HG02852 (cell line): ENCODE results near the gene ZCCHC4.

ENCODE experiments used
- ATAC-seq: cut with Tn5 transposase; IDR thresholded peaks from one replicate; pipeline ENCODE4 v1.9.1; 2021; ENCODE audit warnings: mild to moderate bottlenecking, moderate library complexity; ENCODE audit not compliant: unreplicated experiment

ZCCHC4 gene

DNA sequence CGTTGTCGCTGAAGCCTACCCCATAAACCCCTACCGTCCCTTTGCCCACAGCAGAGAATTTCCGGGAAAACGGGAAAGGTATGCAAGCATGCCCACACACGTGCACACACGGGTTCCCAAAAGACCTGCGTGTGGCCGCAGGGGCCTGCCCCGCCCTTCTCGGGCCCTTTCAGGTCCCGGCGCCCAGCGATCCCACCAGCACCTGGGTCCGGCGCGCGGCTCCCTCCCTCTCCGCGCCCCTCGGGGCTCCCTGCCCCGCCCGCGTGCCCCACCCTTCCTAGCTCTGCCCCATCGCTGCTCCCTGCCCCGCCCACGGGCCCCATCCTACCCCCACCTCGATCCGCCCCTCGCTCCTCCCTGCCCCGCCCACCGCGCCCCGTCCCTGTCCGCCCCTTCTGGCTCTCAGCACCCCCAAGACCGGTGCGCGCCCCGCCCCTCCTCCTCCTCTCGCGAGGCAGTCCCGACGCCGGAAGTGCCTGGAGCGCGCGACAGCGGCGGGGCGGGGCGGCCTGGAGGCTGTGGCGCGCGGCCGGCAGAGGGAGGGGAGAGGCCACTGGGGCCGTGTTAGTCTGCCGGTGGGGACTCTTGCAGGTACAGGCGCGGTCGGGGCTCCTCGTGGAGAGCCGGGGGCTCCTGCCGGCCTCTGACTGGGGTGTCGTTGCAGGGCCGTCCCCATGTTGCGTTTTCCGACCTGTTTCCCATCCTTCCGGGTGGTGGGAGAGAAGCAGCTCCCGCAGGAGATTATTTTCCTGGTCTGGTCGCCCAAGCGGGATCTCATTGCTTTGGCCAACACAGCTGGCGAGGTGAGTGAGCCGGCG lies 64.4 kb downstream of the ZCCHC4 start, which contains the start of gene ANAPC4:
Gene ANAPC4, plus strand, starts transcription at position 510 of the 818 bp plus-strand sequence. Its CDS starts 165 bp downstream, at position 675.
- peak; percentile 94 for ATAC-seq

DNA sequence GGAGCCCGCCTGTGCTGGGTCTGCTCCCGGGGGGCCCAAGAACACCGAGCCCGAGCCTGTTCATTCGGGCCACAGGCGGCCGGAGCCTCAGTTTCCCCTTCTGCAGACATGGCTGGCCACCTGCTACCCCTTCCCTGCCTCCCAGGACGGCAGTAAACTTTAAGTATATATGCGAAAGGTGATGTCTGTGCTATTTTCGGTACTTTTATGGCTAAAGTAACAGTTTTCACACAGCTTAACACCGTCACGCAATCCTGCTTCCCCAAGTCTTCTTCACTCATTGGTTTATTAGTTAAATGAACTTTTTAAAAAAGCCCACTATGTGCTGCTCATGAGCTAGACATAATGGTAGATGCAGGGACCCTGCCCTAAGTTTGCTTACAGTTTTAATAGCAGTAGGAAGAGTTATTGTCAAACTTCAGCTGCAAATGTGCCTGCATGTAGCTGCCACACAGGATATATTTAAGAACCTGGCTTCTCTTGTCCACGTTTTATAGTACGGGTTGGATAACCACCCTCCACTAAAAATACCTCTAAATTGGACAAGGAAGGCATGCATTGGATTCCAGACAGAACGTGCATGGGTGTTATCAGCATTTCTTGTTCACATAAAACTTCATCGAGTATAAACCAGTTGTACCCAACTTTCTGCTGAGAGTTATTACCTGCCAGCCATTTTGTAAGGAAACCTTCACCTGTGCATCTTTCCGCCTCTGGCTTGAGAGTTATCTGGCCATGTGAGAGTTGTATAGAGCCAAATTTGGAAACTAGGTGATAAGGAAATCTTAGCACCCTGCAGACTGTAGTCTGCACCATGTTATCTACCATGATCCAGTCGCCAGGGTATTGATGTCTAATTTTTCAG lies 65.2 kb downstream of the ZCCHC4 start:
- ATAC-seq = peak; percentile 14

DNA sequence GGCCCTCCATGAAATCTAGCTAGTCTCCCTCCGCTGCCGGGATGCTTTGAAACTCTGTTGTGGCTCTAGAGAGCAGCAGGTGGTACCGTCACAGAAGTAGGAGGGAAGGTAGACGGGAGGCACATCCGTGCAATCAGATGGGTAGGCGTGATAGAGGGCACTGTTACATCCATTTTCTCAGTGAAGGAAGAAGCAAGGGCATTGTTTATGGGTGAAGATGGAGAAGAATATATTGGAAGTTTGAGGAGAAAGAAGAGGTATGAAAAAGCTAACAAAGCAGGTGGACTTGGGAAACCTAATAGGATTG lies 65.8 kb downstream of the ZCCHC4 start:
- no peak for ATAC-seq

DNA sequence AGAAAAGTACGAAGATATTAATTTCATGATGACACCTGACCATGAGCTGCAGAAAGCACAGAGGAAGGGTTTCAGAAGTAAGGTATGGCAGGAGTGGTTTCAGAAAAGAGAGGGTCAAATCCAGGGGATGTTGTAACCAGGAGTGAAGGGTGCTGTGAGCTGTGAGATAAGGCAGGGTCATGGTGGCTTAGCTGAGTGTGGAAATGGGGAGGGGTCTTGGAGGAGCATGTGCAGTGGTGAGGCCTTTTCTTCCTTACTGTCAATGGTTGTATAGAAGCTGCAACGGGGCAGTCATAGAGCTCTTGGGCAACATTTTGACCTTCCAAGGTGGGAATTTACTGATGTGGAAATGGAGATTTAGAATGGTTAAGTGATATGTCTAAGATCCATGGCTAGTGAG lies 67.0 kb downstream of the ZCCHC4 start:
- ATAC-seq = no peak

DNA sequence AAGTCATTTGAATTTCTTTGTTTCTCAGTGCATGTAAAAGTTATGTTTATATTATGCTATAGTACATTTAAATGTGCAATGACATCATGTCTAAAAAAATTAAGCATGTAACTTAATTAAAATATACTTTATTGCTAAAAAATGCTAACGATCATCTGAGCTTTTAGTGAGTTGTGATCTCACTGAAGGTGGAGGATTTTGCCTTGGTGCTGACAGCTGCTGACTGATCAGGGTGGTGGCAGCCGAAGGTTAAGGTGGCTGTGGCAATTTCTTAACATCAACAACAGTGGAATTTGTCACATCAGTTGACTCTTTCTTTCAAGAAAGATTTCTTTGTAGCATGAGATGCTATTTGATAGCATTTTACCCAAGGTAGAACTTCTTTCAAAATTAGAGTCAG lies 71.1 kb downstream of the ZCCHC4 start:
- no peak for ATAC-seq

DNA sequence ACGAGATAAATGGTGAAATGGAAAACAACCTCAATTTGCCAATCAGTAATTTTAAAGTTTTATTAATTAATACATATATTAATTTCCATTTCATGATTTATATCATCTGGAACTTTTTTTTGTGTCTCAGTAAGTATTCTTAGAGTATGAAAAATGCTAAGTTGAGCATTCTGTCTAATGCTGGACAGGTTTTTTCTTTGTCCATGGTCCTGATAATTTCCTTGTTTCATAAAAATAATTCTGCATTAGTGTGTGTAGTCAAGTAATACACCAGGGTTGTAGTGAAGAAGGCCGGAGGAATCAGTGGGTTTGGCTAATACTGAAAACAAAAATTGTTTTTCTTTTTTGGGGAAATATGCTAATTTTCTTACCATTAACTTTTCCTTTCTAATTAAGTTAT lies 74.4 kb downstream of the ZCCHC4 start:
- no peak for ATAC-seq

DNA sequence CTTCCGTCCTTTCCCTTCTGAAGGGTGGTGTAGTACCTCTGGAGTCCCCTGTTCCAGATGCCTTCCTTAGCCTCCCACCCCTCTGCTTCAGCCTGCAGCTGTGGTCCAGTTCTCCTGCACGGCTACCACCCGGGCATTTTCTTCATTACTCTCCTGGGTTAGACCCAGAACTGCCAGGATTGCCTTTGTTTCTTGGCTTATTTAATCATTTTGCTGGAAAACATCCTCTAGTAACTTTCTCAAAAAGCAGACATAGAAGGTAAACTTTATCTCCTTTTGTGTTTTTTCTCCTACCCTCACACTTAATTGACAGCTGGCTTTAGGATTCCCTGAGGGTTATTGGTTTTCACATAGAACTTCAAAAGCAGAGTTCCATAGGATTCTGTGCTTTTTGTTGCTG lies 84.7 kb downstream of the ZCCHC4 start:
- no peak for ATAC-seq

DNA sequence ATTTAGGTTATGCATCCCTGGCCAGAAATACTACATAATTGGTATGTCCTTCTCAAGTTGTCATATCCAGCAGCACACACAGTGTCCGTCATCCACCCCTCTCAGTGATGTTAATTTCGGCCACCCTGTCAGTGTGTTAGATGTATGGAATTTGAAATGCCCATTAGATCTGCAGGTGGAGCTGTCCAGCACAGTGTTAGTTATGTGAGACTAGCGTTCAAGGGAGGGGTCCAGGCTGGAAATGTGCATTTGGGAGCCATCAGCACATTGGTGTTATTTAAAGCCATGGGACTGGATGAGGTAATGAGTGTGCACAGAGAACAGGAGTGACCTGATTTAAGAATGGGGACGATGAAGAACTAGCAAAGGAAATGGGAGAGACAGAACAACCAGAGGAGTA lies 86.9 kb downstream of the ZCCHC4 start:
- ATAC-seq = no peak

DNA sequence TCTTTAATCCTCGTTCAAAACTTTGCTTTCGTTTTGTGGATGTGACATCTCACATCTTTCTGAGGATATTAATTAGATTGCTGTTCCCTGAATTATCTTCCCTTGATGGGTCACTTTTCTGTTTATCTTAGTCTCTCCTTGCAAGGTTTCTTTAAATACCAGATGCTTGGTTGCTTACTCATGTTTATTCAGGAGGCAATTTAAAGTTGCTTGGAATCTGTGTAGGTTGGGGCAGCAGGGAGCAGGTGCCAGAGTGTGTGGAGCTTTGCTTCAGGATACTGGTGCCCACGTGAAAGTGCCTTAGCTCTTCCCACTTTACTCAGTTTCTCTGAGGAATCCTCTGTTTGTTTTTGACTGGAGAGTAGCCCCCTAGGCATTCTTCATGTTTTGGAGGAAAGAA lies 88.5 kb downstream of the ZCCHC4 start:
- no peak for ATAC-seq

DNA sequence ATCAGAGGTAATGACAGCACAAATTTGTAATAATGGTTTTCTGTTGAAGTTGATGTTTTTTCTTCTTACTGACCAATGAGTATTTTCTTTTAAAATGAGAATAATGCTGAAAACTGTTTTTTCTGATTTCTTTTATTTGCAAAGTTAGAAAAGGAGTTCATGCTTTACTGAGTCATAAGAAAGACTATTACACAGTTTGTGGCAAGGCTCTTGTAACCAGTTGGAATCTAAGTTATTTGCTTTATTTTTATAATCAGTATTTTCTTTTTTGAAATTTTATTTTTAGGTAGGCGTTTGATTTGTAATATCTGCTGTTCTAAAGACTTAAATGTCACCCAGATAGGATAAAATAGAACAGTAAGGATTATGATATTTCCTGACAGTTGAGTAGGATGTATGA lies 89.9 kb downstream of the ZCCHC4 start:
- ATAC-seq = no peak

DNA sequence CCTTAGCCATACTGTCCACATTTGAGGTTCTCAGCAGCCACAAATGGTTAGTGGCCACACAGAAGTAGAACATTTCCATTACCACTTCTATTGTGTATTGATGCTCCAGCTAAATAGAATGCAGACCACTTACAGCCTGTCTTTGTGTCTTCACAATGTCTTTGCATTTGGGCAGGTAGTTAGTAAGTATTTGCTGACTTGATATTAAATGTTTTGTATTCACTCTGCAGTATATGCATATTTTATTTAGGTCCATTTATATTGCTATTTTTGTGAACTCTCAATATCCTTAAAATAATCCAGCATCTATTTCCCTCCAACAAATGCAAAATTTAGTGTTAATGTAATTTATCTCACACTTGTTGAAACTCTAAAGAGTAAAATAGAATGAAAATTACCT lies 91.1 kb downstream of the ZCCHC4 start:
- no peak for ATAC-seq

DNA sequence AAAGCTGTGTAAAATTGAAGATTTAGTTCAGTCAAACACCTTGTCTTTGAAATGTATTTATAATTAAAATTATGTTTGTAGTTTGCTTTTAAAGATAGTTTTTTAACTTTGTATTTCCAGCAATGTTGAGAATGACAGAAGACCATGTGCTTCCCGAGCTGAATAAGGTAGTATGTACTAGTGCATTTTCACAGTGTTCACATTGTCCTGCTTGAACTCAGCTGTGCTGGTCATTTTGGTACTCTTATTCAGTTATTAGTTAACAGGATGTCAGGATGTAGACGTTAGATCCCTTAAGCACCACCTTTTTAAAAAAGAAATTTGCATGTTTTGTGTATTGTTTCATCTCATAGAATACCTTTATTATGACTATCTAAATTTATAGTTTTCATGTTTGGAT lies 92.9 kb downstream of the ZCCHC4 start:
- ATAC-seq = no peak

DNA sequence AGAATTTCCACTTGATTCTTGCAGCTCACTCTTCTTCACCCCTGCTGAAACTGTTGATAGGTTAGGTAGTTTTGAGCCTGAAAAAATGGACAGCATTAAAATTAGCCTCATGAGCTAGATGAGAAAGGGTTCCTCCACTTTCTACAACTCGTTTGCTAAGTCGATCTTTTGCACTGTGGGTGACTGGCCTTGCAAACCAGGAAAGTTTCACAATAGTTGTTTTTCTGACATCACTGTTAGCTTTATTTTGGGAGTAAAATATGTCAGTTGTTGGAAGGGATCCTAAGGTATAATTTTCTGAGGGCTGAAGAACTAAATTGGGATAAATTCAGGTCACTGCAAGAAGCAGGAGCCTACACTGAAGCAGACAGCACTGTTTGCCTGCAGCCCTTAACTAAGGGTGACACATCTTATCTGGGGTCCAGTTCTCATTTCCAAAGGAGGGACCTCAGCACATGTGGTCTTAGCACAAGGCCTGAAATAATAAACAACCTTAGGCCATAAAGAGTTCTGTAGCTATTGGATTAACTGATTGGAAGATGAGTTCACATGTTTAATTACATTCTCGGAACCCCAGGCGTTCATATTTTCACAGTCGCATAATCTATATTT lies 93.6 kb downstream of the ZCCHC4 start:
- ATAC-seq = no peak

DNA sequence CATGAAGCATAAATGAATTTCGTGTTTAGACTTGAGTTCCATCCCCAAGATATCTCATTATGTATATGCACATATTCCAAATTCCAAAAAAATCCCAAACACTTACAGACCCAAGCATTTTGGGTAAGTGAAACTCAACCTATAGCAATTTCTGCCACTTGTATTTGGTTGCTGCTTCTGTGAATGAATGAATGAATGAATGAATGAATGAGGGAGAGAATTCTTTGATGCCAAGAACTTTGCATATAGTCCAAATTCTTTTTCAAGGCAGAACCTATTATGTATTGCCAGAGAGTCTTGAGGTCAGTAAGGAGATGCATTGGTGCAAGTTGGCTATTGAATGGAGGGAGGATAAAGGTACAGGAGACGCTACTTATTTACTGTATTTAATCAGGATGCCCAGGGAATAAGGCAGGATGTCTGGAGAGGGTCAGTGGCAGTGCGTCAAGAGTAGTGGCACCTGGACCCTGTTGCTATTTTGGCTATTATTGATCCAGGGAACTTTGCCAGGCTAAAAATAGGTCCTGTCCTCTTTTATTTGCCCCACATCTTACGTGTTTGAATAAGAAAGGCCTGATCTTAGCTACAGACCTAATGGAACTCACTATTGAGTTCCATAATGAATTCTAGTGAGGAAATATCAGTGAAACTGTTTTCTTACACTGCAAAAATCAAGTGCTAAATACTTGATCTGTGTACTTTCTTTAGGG lies 98.4 kb downstream of the ZCCHC4 start:
- no peak for ATAC-seq

DNA sequence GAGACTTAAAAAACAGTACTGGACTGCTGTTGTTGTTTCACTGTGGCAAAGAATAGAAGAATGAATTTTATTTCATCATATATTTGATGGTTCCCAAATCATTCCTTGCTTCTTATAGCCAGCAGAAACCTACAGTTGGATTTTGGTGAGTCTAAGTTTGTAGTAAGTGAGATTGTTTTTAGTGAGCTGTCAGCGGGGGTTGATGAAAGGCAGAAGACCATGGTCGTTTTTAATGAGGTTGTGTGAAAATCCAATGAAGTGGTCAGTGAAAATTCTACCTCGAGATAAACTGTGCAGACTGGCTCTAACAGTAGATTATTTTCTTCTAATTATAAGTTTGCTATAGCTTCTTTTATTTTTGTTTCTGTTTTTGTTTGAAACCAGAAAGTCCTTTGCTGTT lies 100.7 kb downstream of the ZCCHC4 start:
- ATAC-seq = no peak

DNA sequence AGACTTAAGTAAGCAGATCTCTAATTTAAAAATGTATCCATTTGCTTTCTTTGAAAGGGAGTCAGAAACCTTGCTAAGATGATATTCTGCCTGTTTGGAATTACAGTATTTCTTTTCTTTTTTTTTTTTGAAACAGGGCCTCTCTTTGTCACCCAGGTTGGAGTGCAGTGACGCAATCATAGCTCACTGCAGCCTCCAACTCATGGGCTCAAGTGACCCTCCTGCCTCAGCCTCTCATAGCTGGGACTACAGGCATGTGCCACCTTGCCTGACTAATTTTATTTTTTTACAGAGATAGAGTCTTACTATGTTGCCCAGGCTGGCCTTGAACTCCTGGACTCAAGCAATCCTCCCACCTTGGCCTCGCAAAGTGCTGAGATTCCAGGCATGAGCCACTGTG lies 104.4 kb downstream of the ZCCHC4 start:
- no peak for ATAC-seq
